ENCODE results near the gene LGALS9B.
"Not testable (repeated sequence)": the region's sequence is repeated elsewhere in the genome, so short reads cannot be mapped to it uniquely, and the experiment has no call there.

GRCh38 chr17:20501896-20502295 lies 34.6 kb upstream of the LGALS9B start:
- TF ChIP-seq CTCF, POLR2A (IDR thresholded peaks at IDR 0.05): not testable (repeated sequence)
